Dendritic cell treated with granulocyte-macrophage colony-stimulating factor and Interleukin-4, amounts not matched to agents 40 ng/mL and 50 ng/mL, for 4 days (primary cell): ENCODE measurements around the gene TNNT3.
A peak's percentile ranks its signal among the peaks of the same experiment; 100 is the strongest.
"Not testable (repeated sequence)": the region's sequence is repeated elsewhere in the genome, so short reads cannot be mapped to it uniquely, and the experiment has no call there.

Experiments used
- H3K27ac Mint-ChIP-seq: one replicate; pipeline ENCODE4 v1.8.0; 2022; ENCODE audit warnings: mild to moderate bottlenecking, mixed read lengths
- H3K27me3 Mint-ChIP-seq: one replicate; pipeline ENCODE4 v1.8.0; 2022; ENCODE audit warnings: mild to moderate bottlenecking, mixed read lengths
- H3K36me3 Mint-ChIP-seq: one replicate; pipeline ENCODE4 v1.8.0; 2022; ENCODE audit warnings: low read depth, mixed read lengths
- H3K4me1 Mint-ChIP-seq: one replicate; pipeline ENCODE4 v1.8.0; 2022; ENCODE audit warnings: low read depth, mixed read lengths
- H3K4me3 Mint-ChIP-seq: one replicate; pipeline ENCODE4 v1.8.0; 2022; ENCODE audit warnings: mild to moderate bottlenecking, moderate library complexity, mixed read lengths
- H3K9me3 Mint-ChIP-seq: one replicate; pipeline ENCODE4 v1.8.0; 2022; ENCODE audit warnings: mixed read lengths
- intact Hi-C: fragments of 100-400 bp; cut with micrococcal nuclease; formaldehyde crosslinking; loops from one replicate; pipeline ENCODE4 v1.15.0; 2022

TNNT3 gene

GRCh38 chr11:1877211-1878136 lies 42.0 kb upstream of the TNNT3 start:
- peaks cover 79% of the 10 kb centered on the region for H3K4me1 Mint-ChIP-seq
- peaks cover 55% of the 10 kb centered on the region for H3K36me3 Mint-ChIP-seq
- no peaks in the 10 kb centered on the region for H3K9me3 Mint-ChIP-seq
- H3K27ac Mint-ChIP-seq, result no peak overlapping the region
- intact Hi-C loops, result no loop called here
- no peaks in the 10 kb centered on the region for H3K27me3 Mint-ChIP-seq
- H3K4me3 Mint-ChIP-seq, result no peak overlapping the region

- H3K36me3 Mint-ChIP-seq, result peaks cover 55% of the 10 kb centered on the region
- no peaks in the 10 kb centered on the region for H3K27me3 Mint-ChIP-seq
- no peak overlapping the region for H3K4me3 Mint-ChIP-seq
- H3K4me1 Mint-ChIP-seq, result peaks cover 71% of the 10 kb centered on the region
- intact Hi-C loops, result no loop called here
- no peaks in the 10 kb centered on the region for H3K9me3 Mint-ChIP-seq
- peak overlapping the region; percentile 82 for H3K27ac Mint-ChIP-seq
Observed at GRCh38 chr11:1878137-1879031, 41.1 kb upstream of the TNNT3 start.

- Mint-ChIP-seq H3K9me3 (no peaks in the 10 kb centered on the region), H3K4me3 (no peak overlapping the region), H3K4me1 (peaks cover 66% of the 10 kb centered on the region), H3K36me3 (peaks cover 55% of the 10 kb centered on the region), H3K27ac (peak overlapping the region; percentile 82), H3K27me3 (no peaks in the 10 kb centered on the region)
- intact Hi-C loops, result no loop called here
Observed at GRCh38 chr11:1879342-1879940, 40.1 kb upstream of the TNNT3 start.

GRCh38 chr11:1879941-1880720 lies 39.4 kb upstream of the TNNT3 start:
- intact Hi-C loops, result no loop called here
- Mint-ChIP-seq H3K4me3 (no peak overlapping the region), H3K27ac (peak overlapping the region; percentile 82), H3K27me3 (no peaks in the 10 kb centered on the region), H3K4me1 (peaks cover 64% of the 10 kb centered on the region), H3K9me3 (no peaks in the 10 kb centered on the region), H3K36me3 (peaks cover 52% of the 10 kb centered on the region)

- Mint-ChIP-seq H3K27me3 (no peaks in the 10 kb centered on the region), H3K4me3 (no peak overlapping the region), H3K27ac (peak overlapping the region; percentile 82), H3K9me3 (no peaks in the 10 kb centered on the region), H3K4me1 (peaks cover 58% of the 10 kb centered on the region), H3K36me3 (peaks cover 45% of the 10 kb centered on the region)
- intact Hi-C loops, result no loop called here
Observed at GRCh38 chr11:1880746-1881441, 38.6 kb upstream of the TNNT3 start.

- Mint-ChIP-seq H3K36me3 (peaks cover 37% of the 10 kb centered on the region), H3K9me3 (no peaks in the 10 kb centered on the region), H3K4me1 (peaks cover 50% of the 10 kb centered on the region), H3K4me3 (no peak overlapping the region), H3K27me3 (no peaks in the 10 kb centered on the region), H3K27ac (peak overlapping the region; percentile 82)
- intact Hi-C loops, result no loop called here
Observed at GRCh38 chr11:1881442-1882264, 37.9 kb upstream of the TNNT3 start.

GRCh38 chr11:1882265-1883238 lies 37.0 kb upstream of the TNNT3 start:
- Mint-ChIP-seq H3K4me3 (no peak overlapping the region), H3K27ac (peak overlapping the region; percentile 18), H3K27me3 (peaks cover 1% of the 10 kb centered on the region), H3K9me3 (no peaks in the 10 kb centered on the region), H3K4me1 (peaks cover 42% of the 10 kb centered on the region), H3K36me3 (peaks cover 32% of the 10 kb centered on the region)
- intact Hi-C loops, result no loop called here

- Mint-ChIP-seq H3K9me3 (no peaks in the 10 kb centered on the region), H3K27ac (no peak overlapping the region), H3K27me3 (peaks cover 7% of the 10 kb centered on the region), H3K4me3 (no peak overlapping the region), H3K36me3 (peaks cover 21% of the 10 kb centered on the region), H3K4me1 (peaks cover 42% of the 10 kb centered on the region)
- intact Hi-C loops, result no loop called here
Observed at GRCh38 chr11:1883346-1884302, 35.9 kb upstream of the TNNT3 start.

- Mint-ChIP-seq H3K4me3 (no peak overlapping the region), H3K36me3 (peaks cover 18% of the 10 kb centered on the region), H3K4me1 (peaks cover 45% of the 10 kb centered on the region), H3K27me3 (peaks cover 12% of the 10 kb centered on the region), H3K9me3 (no peaks in the 10 kb centered on the region), H3K27ac (no peak overlapping the region)
- intact Hi-C loops, result no loop called here
Observed at GRCh38 chr11:1884303-1884700, 35.2 kb upstream of the TNNT3 start.

GRCh38 chr11:1886551-1886950 lies 33.0 kb upstream of the TNNT3 start:
- Mint-ChIP-seq H3K4me1 (peaks cover 42% of the 10 kb centered on the region), H3K27me3 (peaks cover 28% of the 10 kb centered on the region)
- H3K27ac Mint-ChIP-seq, intact Hi-C loops, H3K4me3 Mint-ChIP-seq, H3K36me3 Mint-ChIP-seq, H3K9me3 Mint-ChIP-seq: not testable (repeated sequence)
